Measurements from ENCODE around the gene IL11.
"Not testable (repeated sequence)": the region's sequence is repeated elsewhere in the genome, so short reads cannot be mapped to it uniquely, and the experiment has no call there.

Gene IL11

DNA sequence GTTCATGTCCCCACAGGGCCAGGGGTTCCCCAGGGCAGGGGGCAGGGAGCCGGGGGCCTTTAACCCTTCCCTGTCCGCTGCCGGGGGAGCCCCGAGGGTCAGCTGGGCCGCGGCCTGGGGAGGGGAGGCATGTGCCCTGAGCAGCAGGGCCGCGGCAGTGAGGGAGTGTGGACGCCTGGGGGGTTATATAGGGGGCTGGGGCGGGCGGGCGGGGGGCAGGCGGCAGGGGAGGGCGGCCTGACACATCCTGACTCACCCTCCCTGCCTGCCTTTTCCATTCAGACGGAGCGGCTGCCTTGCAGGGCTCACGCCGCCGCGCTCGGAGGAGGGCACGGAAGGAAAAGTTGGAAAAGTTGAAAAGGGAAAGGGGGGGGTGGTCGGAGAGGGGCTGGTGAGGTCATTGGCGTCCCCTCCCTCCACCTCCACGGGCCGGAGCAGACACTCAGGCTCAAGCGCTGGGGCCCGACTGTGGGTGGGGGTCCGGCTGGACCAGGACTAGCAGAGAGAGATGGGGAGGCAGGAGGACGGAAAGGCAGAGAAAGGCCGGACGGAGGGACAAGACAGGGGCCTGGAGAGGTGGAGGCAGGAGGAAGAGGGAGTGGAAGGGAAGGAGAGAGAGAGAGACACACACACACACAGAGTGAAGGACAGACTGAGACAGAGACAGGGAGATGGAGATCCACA, at the start of gene IL11:
IL11 (minus strand) TSS at position 159 of the 684 bp plus-strand sequence; CDS start at position 6, 153 bp downstream.
- Histone ChIP-seq H3K9ac (ENCODE audit: low read depth, low read length) (no peak within 1 kb of the TSS), H3K4me3 (ENCODE audit: low read depth, low read length) (peak within 1 kb of the TSS; percentile 65), H3K9me3 (ENCODE audit: control insufficient read depth, insufficient read depth, low read length) (no peaks in the 10 kb centered on the region), H3K27ac (ENCODE audit: low read depth, low read length) (peak within 1 kb of the TSS; percentile 47), H3K4me1 (ENCODE audit: control insufficient read depth, insufficient read depth, low read length) (peaks cover 28% of the 10 kb centered on the region), H3K36me3 (ENCODE audit: control insufficient read depth, insufficient read depth, low read length) (no peaks in the 10 kb centered on the region), H3K27me3 (ENCODE audit: control insufficient read depth, insufficient read depth, low read length) (peaks cover 43% of the 10 kb centered on the region)

DNA sequence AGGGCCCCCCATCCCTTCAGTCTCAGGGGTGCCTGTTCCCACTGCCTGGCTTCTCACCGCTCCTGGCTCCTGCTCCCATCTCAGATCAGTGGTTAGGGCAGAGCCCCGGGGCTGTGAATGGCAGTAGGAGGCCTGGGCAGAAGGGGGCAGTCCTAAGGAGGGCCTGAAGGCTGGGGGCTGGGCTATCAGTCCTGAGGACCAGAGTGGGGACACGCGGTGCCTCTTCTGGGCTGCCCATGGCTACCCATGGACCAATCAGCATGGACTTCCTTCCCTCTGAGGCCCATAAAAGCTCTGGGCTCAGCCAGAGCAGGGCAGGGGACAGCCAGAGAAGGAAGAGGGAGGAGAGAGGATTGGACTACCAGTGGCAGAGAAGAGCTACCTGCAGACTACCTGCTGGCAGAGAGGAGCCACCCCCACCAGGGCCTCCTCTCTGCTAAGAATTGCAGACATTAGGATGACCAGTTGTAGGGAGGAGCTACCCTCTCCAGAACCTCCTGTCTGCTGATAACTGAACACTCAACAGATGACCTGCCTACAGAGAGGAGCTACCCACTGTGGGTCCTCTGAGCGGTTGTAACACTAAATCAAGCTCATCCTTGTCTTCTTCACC, 49.5 kb upstream of the IL11 start:
- Histone ChIP-seq H3K4me3 (ENCODE audit: low read depth, low read length) (no peak overlapping the region), H3K4me1 (ENCODE audit: control insufficient read depth, insufficient read depth, low read length) (no peaks in the 10 kb centered on the region), H3K27ac (ENCODE audit: low read depth, low read length) (no peak overlapping the region), H3K9ac (ENCODE audit: low read depth, low read length) (no peak overlapping the region), H3K9me3 (ENCODE audit: control insufficient read depth, insufficient read depth, low read length) (no peaks in the 10 kb centered on the region), H3K36me3 (ENCODE audit: control insufficient read depth, insufficient read depth, low read length) (no peaks in the 10 kb centered on the region), H3K27me3 (ENCODE audit: control insufficient read depth, insufficient read depth, low read length) (0 out of 2 replicates have a peak, but pooled peaks cover 3% of the 10 kb centered on the region)

DNA sequence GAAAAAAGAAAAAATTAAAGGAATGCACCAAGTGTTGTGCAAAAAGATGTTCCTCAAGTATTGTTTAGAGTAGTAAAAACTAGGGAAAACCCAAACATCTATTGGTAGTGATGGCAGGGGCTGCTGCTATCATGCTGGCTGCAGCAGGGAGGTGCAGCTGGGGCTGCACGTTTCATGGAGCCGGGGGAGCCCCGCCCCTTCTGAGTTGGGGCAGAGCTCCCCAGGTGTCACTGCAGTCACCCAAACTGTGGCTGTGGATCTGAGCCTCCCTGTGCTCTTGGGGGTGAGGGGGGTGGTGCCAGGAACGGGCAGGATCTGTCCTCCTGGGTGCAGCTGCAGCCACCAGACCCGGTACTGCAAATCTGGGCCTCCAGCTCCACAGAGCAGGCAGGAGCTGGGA, 48.8 kb upstream of the IL11 start:
- Histone ChIP-seq H3K27me3 (ENCODE audit: control insufficient read depth, insufficient read depth, low read length) (0 out of 2 replicates have a peak, but pooled peaks cover 3% of the 10 kb centered on the region), H3K4me3 (ENCODE audit: low read depth, low read length) (no peak overlapping the region), H3K27ac (ENCODE audit: low read depth, low read length) (no peak overlapping the region), H3K9ac (ENCODE audit: low read depth, low read length) (no peak overlapping the region), H3K36me3 (ENCODE audit: control insufficient read depth, insufficient read depth, low read length) (no peaks in the 10 kb centered on the region), H3K9me3 (ENCODE audit: control insufficient read depth, insufficient read depth, low read length) (no peaks in the 10 kb centered on the region), H3K4me1 (ENCODE audit: control insufficient read depth, insufficient read depth, low read length) (no peaks in the 10 kb centered on the region)

DNA sequence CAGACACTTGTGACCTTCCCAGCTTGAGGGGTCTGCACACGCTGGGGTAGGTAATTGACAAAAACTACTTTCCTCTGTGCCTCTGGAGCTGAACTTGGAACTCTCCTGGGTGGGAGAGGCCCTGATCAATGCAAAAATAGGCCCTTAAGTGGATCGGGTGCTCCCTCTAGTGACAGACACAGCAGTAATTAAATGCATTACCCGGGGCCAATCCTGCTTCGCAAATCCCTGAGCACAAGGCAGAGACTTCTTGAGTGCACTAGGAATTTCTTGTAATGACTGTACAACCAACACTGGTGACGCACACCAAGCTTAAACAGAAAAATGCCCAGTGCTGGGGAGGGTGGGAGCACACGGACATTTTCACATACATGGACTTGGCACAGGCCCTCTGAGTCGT, 47.9 kb upstream of the IL11 start:
- Histone ChIP-seq H3K27ac (ENCODE audit: low read depth, low read length) (no peak overlapping the region), H3K4me1 (ENCODE audit: control insufficient read depth, insufficient read depth, low read length) (no peaks in the 10 kb centered on the region), H3K36me3 (ENCODE audit: control insufficient read depth, insufficient read depth, low read length) (no peaks in the 10 kb centered on the region), H3K27me3 (ENCODE audit: control insufficient read depth, insufficient read depth, low read length) (0 out of 2 replicates have a peak, but pooled peaks cover 3% of the 10 kb centered on the region), H3K9me3 (ENCODE audit: control insufficient read depth, insufficient read depth, low read length) (no peaks in the 10 kb centered on the region), H3K9ac (ENCODE audit: low read depth, low read length) (no peak overlapping the region), H3K4me3 (ENCODE audit: low read depth, low read length) (no peak overlapping the region)

DNA sequence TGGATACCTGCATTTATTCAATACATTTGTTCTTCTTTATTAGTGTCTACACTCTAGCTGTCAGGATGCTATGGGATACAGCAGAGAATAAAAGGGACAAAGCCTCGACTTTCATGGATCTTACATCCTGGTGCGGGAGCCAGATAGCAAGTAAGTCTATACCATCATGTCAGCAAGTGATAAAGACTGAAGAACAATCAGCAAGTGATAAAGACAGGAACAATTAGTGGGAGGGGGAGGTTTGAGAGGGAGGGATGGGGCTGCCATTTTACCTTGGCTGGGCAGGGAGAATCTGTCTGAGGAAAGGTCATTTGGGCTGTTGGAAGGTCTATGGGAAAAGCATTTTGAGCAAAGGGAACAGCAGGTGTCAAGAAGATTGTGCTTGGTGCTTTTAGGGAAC, 39.9 kb upstream of the IL11 start:
- peaks cover 17% of the 10 kb centered on the region for H3K36me3 ChIP-seq (ENCODE audit: control insufficient read depth, insufficient read depth, low read length)
- peaks cover 12% of the 10 kb centered on the region for H3K4me1 ChIP-seq (ENCODE audit: control insufficient read depth, insufficient read depth, low read length)
- no peak overlapping the region for H3K9ac ChIP-seq (ENCODE audit: low read depth, low read length)
- H3K9me3 ChIP-seq (ENCODE audit: control insufficient read depth, insufficient read depth, low read length): no peaks in the 10 kb centered on the region
- no peaks in the 10 kb centered on the region for H3K27me3 ChIP-seq (ENCODE audit: control insufficient read depth, insufficient read depth, low read length)
- H3K27ac ChIP-seq (ENCODE audit: low read depth, low read length): no peak overlapping the region
- H3K4me3 ChIP-seq (ENCODE audit: low read depth, low read length): no peak overlapping the region

DNA sequence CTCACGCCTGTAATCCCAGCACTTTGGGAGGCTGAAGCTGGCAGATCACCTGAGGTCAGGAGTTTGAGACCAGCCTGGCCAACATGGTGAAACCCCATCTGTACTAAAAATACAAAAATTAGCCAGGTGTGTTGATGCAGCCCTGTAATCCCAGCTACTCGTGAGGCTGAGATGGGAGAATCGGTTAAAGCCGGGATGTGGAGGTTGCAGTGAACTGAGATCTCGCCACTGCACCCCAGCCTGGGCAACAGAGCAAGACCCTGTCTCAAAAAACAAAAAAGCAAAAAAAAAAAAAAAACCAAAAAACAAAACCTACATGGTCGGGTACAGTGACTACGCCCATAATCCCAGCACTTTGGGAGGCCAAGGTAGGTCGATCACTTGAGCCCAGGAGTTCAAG, 38.9 kb upstream of the IL11 start:
- H3K4me3 ChIP-seq (ENCODE audit: low read depth, low read length); H3K9ac ChIP-seq (ENCODE audit: low read depth, low read length); H3K9me3 ChIP-seq (ENCODE audit: control insufficient read depth, insufficient read depth, low read length); H3K27ac ChIP-seq (ENCODE audit: low read depth, low read length); H3K27me3 ChIP-seq (ENCODE audit: control insufficient read depth, insufficient read depth, low read length): not testable (repeated sequence)
- peaks cover 12% of the 10 kb centered on the region for H3K4me1 ChIP-seq (ENCODE audit: control insufficient read depth, insufficient read depth, low read length)
- H3K36me3 ChIP-seq (ENCODE audit: control insufficient read depth, insufficient read depth, low read length): peaks cover 24% of the 10 kb centered on the region

DNA sequence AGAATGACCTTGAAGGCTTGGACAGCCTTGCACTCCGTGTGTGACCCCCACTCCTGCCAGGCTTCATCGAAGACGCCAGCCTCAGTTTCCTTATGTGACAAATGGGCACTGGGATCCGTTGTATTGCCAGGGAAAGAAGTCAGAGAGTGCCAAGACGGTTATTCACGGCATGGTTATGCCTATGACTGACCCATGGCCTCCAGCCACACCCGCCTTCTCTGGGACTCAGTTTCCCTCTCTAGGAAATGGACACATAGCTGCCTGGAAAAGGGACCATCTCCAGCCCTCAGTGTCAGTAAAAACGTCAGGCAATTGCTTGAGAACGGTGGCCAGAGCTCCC, 38.2 kb upstream of the IL11 start:
- Histone ChIP-seq H3K27me3 (ENCODE audit: control insufficient read depth, insufficient read depth, low read length) (no peaks in the 10 kb centered on the region), H3K9me3 (ENCODE audit: control insufficient read depth, insufficient read depth, low read length) (no peaks in the 10 kb centered on the region), H3K9ac (ENCODE audit: low read depth, low read length) (peak overlapping the region; percentile 71), H3K4me3 (ENCODE audit: low read depth, low read length) (peak overlapping the region; percentile 42), H3K4me1 (ENCODE audit: control insufficient read depth, insufficient read depth, low read length) (peaks cover 12% of the 10 kb centered on the region), H3K27ac (ENCODE audit: low read depth, low read length) (peak overlapping the region; percentile 98), H3K36me3 (ENCODE audit: control insufficient read depth, insufficient read depth, low read length) (peaks cover 29% of the 10 kb centered on the region)

DNA sequence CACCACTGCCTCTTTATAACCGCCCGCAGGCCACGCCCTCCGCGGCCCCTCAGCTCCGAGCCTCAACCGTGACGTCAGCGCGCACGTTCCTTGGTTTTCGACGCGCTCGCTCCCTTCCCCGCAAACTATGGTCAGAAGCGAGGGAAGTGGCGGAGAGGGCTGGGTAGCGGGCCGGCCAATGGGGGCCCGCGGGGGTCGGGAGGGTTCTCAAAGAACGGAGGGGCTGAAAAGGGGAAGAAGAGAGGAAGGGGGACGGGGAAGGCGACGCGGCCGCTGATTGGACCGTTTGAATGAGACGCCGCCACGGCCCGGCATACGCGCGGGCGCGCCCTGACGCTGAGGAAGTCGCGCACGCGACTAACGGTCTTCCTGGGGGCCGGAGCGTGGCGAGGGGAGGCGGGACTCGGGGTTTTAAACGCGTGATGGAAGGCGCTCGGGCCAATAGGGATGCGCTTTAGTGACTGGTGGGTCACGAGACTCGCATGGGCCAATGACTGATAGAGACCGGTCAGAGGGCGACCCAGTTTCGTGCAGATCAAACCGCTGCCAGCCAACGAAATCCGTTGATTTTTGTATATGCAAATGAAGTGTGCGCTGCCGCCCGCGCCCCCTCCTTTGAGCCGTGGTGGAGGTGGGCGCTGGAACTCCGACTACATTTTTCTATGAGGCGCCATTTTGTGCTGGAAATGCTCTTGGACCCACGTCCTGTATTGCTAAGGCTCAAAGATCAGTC, 37.7 kb upstream of the IL11 start:
- Histone ChIP-seq H3K4me3 (ENCODE audit: low read depth, low read length) (peak overlapping the region; percentile 89), H3K9ac (ENCODE audit: low read depth, low read length) (peak overlapping the region; percentile 84), H3K27me3 (ENCODE audit: control insufficient read depth, insufficient read depth, low read length) (no peaks in the 10 kb centered on the region), H3K27ac (ENCODE audit: low read depth, low read length) (peak overlapping the region; percentile 98), H3K4me1 (ENCODE audit: control insufficient read depth, insufficient read depth, low read length) (peaks cover 12% of the 10 kb centered on the region), H3K9me3 (ENCODE audit: control insufficient read depth, insufficient read depth, low read length) (no peaks in the 10 kb centered on the region), H3K36me3 (ENCODE audit: control insufficient read depth, insufficient read depth, low read length) (peaks cover 35% of the 10 kb centered on the region)

DNA sequence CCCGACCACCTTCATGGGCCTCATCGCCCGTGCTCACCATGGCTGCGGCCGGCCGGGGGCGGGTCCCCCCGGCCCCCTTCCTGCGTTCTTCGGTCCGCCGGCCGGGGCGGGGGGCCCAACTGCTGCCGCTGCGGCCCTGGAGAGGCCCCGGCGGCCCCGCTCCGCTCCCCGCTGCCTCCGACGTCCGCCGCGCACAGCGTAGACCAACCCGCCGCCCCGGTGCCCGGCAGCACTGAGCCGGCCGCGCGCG, 37.2 kb upstream of the IL11 start, which contains the start of gene UBE2S:
UBE2S (minus strand) TSS at position 239 of the 250 bp plus-strand sequence; CDS start at position 40, 199 bp downstream.
- not testable (repeated sequence) for H3K9me3 ChIP-seq (ENCODE audit: control insufficient read depth, insufficient read depth, low read length); H3K27me3 ChIP-seq (ENCODE audit: control insufficient read depth, insufficient read depth, low read length)
- Histone ChIP-seq H3K4me1 (ENCODE audit: control insufficient read depth, insufficient read depth, low read length) (peaks cover 12% of the 10 kb centered on the region), H3K36me3 (ENCODE audit: control insufficient read depth, insufficient read depth, low read length) (peaks cover 39% of the 10 kb centered on the region), H3K9ac (ENCODE audit: low read depth, low read length) (peak within 1 kb of the TSS; percentile 84), H3K4me3 (ENCODE audit: low read depth, low read length) (peak within 1 kb of the TSS; percentile 89), H3K27ac (ENCODE audit: low read depth, low read length) (peak within 1 kb of the TSS; percentile 98)

DNA sequence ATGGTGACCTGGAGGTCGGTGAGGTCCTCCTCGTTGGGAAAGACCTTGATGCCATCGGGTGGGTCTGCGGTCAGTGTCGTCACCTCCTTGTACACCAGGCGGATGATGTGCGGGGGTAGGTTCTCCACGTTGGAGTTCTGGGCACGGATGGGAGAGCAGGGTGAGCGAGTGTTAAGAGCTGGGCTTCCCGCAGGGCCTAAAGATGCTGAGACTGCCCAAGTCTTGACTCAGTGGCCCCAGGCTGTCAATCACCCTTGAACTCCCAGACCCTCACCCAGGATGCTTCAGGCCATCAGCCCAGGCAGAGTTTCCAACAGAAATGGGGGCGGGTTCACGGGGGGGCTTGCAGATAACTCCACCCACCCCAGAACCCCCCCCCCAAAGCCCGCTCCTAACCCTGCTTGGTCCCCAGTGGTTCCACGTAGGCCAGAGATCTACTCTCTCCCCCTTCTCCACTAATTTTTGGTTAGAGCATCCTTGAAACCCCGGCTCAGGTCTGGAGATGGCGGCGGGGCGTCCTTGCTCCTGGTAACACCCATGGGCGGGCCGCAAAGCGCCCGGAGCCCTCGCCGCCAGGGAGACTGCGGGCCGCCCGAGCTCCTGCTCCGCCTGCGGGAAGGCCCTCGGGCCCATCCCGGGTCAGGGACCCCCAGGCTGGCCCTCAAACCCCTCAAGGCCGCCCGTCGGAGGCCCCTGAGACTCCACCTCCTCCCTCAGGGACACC, 36.7 kb upstream of the IL11 start:
- peak overlapping the region; percentile 98 for H3K27ac ChIP-seq (ENCODE audit: low read depth, low read length)
- H3K9ac ChIP-seq (ENCODE audit: low read depth, low read length): peak overlapping the region; percentile 84
- no peaks in the 10 kb centered on the region for H3K9me3 ChIP-seq (ENCODE audit: control insufficient read depth, insufficient read depth, low read length)
- H3K4me3 ChIP-seq (ENCODE audit: low read depth, low read length): peak overlapping the region; percentile 89
- no peaks in the 10 kb centered on the region for H3K27me3 ChIP-seq (ENCODE audit: control insufficient read depth, insufficient read depth, low read length)
- peaks cover 44% of the 10 kb centered on the region for H3K36me3 ChIP-seq (ENCODE audit: control insufficient read depth, insufficient read depth, low read length)
- peaks cover 12% of the 10 kb centered on the region for H3K4me1 ChIP-seq (ENCODE audit: control insufficient read depth, insufficient read depth, low read length)

All from HUES48 (cell line).